NCI-H446 treated with DMSO at 0.1 percent for 48 hours (cell line): ENCODE data around the gene TMEM26.
"Not testable (repeated sequence)": the region's sequence is repeated elsewhere in the genome, so short reads cannot be mapped to it uniquely, and the experiment has no call there.

Experiments
- DNase-seq: peaks from one replicate; lab custom pipeline; 2025; lab: John Stamatoyannopoulos, UW

TMEM26 gene

DNA sequence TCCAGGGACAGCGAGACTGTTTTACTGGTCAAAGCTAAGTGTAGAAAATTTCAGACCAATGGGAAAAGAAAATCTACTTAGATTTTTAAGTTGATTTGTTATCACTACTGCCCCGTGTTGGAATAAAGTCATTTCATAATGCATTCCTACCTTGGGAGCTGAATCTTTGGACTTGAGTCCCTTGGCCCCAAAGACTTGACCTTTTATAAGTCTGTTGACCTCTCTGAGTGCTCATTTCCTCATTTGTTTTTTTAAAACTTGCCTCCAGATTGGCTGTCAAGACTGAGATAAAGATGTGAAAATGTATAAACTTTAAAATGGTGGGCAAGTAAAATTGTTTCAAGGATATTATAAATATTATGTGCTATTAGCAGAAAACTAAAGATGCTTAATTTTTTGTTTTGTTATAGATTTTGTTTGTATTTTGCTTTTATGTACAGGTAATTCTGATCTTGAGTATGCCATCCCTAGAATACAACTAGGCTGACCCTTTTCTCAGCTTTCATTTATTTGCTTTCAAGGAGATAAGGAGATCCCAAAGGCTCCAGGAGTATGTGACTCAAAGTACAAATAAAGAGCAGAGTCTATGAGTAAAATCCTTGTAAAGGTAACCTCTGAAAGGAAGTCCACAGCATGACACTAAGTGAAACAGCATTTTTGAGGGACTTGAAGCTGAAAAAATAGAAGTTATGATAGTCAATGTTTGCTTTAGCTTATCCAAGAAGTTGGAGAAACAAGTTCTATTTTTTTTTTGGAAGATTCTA, 54.6 kb downstream of the TMEM26 start:
- DNase-seq: no peak

DNA sequence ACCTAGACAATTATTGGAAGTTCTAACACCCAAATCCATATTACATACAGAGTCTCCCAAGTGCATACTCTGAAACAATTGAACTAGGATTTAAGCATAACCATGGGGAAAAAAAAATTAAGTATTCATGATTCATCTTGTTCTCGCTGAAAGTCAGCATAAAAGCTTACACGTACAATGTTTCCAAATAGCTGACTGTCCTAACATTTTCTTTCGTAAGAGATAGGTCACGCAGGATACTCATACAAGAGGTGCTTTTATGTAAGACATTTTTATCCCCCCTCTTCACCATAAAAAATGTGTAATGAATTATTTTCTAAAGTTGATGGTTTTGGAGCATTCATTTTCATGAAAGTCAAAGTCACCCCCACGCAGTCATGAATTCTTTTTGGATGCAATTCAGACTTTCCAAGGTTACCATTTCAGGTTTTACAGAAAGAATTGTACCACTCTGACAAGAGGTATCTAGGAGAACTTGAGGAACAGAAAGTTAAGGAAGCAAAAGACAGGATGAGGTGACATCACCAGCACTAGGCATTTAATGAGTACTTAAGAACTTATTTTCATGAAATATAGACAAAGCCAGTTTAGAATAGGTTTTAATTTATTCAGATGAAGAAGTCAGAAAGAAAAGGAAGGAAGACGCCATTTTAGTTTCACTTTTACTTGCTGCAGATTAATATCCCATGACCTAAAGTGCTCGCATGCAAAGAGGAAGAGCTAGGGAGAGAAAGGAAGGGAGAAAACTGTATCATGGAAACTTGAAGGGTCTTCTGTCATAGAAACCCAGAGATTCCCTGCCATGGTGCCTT, 55.8 kb downstream of the TMEM26 start:
- no peak for DNase-seq

DNA sequence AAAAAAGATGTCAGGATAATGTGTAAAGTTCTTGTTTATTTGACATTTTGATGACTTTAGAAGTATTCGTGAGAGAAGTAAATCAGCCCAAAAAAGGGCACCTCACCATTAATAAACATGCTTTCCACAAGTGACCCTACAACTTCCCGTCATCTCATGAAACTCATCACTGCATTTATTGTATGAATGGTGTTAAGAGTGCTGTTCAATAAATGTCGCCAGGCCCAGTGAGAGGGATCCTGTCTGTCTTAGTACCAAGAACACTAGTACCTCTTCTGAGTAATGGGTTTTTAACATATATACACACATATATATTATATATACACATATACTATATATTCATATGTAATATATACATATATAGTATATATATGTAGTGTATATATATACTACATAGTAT, 61.9 kb downstream of the TMEM26 start:
- DNase-seq: no peak

DNA sequence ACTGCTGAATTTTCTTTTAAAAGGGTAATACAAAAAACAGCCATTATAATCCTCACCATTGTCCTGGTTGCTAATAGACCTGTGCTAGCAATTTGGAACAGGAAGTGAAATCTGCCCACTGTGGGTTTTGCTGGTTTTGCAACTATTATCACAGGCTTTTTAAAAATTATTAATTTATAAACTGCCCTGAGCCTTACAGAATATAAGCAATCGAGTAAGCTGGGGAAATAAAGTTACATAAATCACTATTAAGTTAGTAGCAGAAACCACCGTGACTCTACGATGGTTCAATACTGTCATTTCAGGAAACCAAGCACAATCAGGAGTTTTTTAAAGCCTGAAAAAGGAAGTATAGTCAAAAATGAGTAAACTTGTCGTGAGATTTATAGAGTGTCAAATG, 62.3 kb downstream of the TMEM26 start:
- no peak for DNase-seq

DNA sequence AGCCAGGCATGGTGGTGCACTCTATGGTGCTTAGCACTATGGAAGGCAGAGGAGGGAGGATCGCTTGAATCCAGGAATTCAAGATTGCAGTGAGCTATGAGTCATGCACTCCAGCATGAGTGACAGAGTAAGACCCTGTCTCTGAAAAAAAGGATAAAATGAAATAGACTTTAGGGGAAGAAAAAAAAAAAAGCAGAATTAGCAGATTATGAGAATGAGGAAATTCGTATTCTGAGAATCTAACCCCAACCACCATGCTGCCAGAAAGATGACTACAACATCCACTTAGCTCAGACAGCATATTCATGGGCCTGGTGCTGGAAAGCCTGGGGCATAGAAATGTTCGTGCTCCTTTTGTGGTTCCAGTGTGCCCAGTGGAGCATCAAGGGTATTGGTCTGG, 63.3 kb downstream of the TMEM26 start:
- no peak for DNase-seq

DNA sequence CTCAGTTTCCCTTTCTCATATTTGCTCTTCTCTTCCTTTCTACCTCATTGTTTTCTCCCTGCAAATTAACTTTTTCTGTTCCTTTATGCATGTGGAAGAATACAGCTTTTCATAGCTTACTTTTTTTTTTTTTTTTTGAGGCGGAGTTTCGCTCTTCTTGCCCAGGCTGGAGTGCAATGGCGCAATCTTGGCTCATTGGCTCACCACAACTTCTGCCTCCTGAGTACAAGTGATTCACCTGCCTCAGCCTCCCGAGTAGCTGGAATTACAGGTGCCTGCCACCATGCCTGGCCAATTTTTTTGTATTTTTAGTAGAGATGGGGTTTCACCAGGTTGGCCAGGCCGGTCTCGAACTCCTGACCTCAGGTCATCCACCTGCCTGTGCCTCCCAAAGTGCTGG, 64.2 kb downstream of the TMEM26 start:
- not testable (repeated sequence) for DNase-seq

DNA sequence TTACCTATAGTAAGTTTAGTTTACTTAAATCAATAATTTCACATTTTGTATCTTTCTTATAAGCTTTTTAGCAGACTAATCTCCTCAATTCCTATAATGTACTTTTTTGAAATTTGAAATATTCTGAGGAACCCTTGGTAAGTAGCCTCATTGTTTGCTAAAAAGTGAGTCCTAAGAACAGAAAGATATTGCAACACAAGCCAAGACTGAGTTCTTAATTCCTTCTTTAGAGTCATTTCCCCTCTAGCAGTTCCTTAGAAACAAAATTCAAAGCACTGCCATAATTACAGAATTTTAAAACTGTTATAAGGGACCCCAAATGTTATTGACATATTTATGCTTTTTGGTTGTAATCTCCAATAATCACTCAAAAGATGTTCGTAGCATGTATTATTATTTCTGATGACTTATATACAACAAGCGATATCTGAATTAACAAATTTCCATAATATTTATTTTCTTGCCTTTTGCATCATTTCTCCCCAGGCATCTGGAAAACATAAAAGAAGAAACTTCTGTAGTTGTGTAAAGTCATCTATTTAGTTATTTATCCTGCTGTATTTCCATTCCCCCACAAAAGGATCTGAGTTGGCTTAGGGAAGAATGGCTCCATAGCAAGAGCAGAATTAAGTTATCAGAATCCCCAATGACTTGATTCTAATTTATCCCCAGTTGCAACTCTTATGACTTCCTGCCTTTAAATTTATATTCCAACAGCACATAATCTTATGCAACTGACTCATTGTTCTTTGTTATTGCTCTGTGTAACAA, 67.8 kb downstream of the TMEM26 start:
- DNase-seq: no peak

DNA sequence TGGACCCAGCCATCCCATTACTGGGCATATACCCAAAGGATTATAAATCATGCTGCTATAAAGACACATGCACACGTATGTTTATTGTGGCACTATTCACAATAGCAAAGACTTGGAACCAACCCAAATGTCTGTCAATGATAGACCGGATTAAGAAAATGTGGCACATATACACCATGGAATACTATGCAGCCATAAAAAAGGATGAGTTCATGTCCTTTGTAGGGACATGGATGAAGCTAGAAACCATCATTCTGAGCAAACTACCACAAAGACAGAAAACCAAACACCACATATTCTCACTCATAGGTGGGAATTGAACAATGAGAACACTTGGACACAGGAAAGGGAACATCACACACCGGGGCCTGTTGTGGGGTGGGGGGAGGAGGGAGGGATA, 72.0 kb downstream of the TMEM26 start:
- DNase-seq: not testable (repeated sequence)

DNA sequence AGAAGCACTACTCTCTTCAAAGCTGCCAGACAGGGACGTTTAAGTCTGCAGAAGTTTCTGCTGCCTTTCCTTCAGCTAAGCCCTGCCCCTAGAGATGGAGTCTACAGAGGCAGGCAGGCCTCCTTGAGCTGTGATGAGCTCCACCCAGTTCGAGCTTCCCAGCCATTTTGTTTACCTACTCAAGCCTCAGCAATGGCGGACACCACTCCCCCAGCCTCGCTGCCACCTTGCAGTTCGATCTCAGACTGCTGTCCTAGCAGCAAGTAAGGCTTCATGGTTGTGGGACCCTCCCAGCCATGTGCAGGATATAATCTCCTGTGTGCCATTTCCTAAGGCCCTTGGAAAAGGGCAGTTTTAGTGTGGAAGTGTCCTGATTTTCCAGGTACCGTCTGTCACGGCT, 74.3 kb downstream of the TMEM26 start:
- DNase-seq: no peak

DNA sequence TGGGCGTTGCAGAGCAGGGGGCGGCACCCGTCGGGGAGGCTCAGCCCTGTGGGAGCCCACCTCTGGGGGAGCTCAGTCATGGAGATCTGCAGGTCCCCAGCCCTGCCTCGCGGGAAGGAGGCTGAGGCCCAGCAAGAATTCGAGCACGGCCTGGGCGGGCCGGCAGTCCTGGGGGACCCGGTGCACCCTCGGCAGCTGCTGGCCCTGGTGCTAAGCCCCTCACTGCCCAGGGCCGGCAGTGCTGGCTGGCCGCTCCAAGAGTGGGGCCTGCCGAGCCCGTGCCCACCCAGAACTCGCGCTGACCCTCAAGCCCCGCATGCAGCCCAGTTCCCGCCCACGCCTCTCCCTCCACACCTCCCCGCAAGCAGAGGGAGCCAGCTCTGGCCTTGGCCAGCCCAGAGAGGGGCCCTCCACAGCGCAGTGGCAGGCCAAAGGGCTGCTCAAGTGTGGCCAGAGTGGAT, 76.2 kb downstream of the TMEM26 start:
- no peak for DNase-seq

DNA sequence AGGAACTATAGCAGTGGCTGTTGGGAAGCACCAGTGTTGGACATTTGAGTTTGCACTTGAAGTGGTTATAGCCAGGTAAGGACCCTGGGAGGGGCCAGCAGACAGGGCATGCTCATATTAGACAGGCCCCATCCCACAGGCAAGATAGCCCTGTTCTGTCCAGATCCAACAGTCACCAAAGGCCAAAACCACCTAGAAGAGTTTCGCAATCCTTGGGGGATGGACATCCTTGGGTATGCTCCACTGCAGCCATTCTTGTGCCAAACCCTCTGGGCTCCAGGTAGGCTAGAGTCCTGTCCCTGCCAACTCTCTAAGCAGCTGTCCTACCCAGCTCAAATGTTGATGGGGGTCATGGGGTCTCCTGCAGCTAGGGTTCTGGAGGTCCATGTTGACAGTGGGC, 76.8 kb downstream of the TMEM26 start:
- DNase-seq: no peak

DNA sequence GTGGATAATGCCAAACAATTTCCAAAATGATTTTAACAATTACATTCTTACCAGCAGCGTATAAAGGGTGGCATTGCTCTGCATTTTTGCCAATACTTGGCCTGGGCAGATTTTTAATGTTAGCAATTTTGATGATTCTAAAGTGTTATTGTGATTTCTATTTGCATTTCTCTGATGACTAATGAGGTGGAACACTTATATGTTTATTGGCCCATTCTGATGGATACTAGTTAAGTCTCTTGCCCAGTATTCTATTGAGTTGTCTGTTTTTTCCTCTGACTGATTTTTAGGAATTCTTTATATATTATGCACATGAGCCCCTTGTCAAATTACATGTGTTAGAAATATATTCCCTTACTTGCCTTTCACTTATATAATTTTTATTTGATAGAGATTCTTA, 86.8 kb downstream of the TMEM26 start:
- DNase-seq: no peak

DNA sequence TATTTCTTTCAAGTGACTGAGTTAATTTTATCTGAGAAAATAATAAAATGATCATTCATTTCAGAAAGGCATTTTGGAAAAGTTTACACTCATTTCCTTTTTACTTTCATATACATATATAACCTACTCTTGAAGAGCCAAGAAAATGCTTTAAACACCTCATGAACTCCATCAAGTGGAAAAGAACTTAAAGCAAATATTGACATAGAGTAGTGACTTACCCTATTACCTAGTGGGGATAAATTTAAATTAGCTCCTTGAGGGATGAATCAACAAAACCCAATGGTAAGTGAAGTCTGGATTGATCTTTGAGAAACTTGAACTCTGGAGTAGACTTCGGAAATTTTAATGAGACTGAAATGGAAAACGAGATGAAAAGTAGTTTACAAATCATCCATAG, 88.6 kb downstream of the TMEM26 start:
- DNase-seq: no peak

DNA sequence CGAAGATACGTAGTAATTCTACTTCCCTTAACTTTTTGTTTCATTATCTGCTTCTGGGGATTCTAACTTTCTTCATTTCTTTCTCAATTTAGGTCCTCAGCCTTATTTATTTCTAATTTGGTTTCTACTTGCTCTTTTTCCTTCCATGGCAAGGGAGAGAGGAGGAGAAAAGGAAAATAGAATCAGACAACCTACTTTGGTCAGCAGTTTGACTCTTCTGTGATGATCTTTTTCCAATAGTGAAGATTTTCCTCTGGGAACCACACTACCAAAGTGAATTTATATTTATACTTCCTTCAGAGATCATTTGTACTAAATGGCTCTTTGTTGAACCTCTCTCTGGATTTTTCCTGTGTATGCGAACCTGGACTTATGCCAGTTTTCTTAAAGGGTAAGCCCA, 90.2 kb downstream of the TMEM26 start:
- DNase-seq: no peak

DNA sequence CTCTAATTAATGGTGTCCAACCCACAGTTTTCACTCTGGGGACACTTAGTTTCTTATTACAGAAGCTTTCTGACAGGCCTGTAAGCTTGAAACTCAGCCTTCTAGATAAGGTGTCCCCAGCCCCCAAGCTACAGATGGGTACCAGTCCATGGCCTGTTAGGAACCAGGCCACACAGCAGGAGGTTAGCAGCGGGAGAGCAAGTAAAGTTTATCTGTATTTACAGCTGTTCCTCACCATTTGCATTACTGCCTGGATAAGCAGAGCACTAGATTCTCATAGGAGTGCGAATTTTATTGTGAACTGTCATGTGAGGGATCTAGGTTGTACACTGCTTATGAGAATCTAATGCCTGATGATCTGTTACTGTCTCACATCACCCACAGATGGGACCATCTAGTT, 93.7 kb downstream of the TMEM26 start:
- DNase-seq: no peak

DNA sequence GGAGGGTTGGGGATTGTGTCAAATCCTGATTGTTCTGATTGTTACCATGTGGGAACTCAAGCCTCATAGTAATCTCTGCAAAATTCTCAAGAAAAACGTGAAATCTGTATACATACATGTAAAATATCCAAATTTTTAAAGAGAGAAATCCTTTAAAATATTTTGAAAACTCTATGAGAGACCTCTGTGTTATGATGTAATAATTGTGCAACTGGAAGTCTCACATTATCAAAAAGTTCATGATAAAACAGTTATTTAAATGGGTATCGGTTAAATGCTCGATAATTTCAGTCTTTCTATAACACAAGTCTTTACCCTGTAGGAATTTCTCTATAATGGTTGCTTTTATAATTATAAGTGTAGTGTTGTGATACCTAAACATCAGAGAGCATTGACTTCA, 95.5 kb downstream of the TMEM26 start:
- no peak for DNase-seq
